Osteocyte (in vitro differentiated cells): ENCODE results near the gene GEMIN5. TPM values are rescaled to one million over a fixed set of nuclear protein-coding genes. Genes with fewer than 3 reads are reported as not detected.

ENCODE experiments used
- total RNA-seq: library from RNA; stranded (reverse); gene quantifications from 2 replicates; pipeline ENCODE4 v1.2.1, GENCODE V29; 2021

The GEMIN5 gene
- total RNA-seq, 1 donor from 2014 or later: 17.6 TPM

Other genes starting within 250 kb of the GEMIN5 start
- gene LARP1, start 182.8 kb downstream of the GEMIN5 start, total RNA-seq: 247 TPM in 2 replicates
- gene FAXDC2, start 87.6 kb downstream of the GEMIN5 start, total RNA-seq: 23.7 and 25.7 TPM in 2 replicates
- 49.2 and 61.1 TPM in 2 replicates for gene CNOT8, start 79.6 kb downstream of the GEMIN5 start, total RNA-seq
- 35.8 and 39.1 TPM in 2 replicates for gene MRPL22, start 2.9 kb upstream of the GEMIN5 start, total RNA-seq
- not detected in 2 replicates for gene KIF4B, start 75.5 kb upstream of the GEMIN5 start, total RNA-seq